HEK293T (cell line): ENCODE measurements around the gene MAG.

ENCODE experiments used
- CTCF ChIA-PET: fragments of 350-600 bp; formaldehyde crosslinking; extraction: SDS; loops from one replicate; lab custom pipeline; 2021; ENCODE audit warnings: antibody characterized with exemption, inconsistent platforms; lab: Yijun Ruan, JAX
- POLR2A ChIA-PET: fragments of 350-600 bp; formaldehyde crosslinking; extraction: SDS; loops from one replicate; lab custom pipeline; 2020; ENCODE audit warnings: antibody characterized with exemption, inconsistent platforms; lab: Yijun Ruan, JAX
- DNase-seq: peaks from one replicate; pipeline ENCODE4 v3.0.0; 2012; ENCODE audit warnings: mixed read lengths; ENCODE audit errors: extremely low spot score
- ARNT ChIP-seq: fragments of 450-650 bp; IDR thresholded peaks from 2 replicates; pipeline ENCODE4 v1.6.1; 2017; ENCODE audit warnings: mild to moderate bottlenecking
- BHLHE40 ChIP-seq: fragments of 450-650 bp; IDR thresholded peaks from 2 replicates; pipeline ENCODE4 v1.6.1; 2016; ENCODE audit warnings: mild to moderate bottlenecking, moderate library complexity, borderline replicate concordance
- CTBP1 ChIP-seq: fragments of 450-650 bp; IDR thresholded peaks from 2 replicates; pipeline ENCODE4 v1.6.1; 2016; ENCODE audit warnings: borderline replicate concordance
- ELF4 ChIP-seq: fragments of 450-650 bp; IDR thresholded peaks from 2 replicates; pipeline ENCODE4 v1.6.1; 2017; ENCODE audit warnings: antibody characterized with exemption
- FOXA1 ChIP-seq: fragments of 450-650 bp; IDR thresholded peaks from 2 replicates; pipeline ENCODE4 v1.6.1; 2016; ENCODE audit warnings: mild to moderate bottlenecking
- FOXK2 ChIP-seq: fragments of 450-650 bp; IDR thresholded peaks from 2 replicates; pipeline ENCODE4 v1.6.1; 2016; ENCODE audit warnings: mild to moderate bottlenecking
- FOXM1 ChIP-seq: fragments of 450-650 bp; IDR thresholded peaks from 2 replicates; pipeline ENCODE4 v1.6.1; 2017; ENCODE audit warnings: mild to moderate bottlenecking, borderline replicate concordance
- HDGF ChIP-seq: fragments of 450-650 bp; IDR thresholded peaks from 2 replicates; pipeline ENCODE4 v1.6.1; 2017; ENCODE audit warnings: antibody characterized with exemption, borderline replicate concordance
- L3MBTL2 ChIP-seq: fragments of 450-650 bp; conservative IDR thresholded peaks from 2 replicates; pipeline ENCODE4 v1.6.1; 2016; ENCODE audit warnings: mild to moderate bottlenecking
- LEF1 ChIP-seq: fragments of 450-650 bp; IDR thresholded peaks from 2 replicates; pipeline ENCODE4 v1.6.1; 2017; ENCODE audit warnings: mild to moderate bottlenecking, borderline replicate concordance
- NFRKB ChIP-seq: fragments of 450-650 bp; IDR thresholded peaks from 2 replicates; pipeline ENCODE4 v1.6.1; 2016; ENCODE audit warnings: mild to moderate bottlenecking, moderate library complexity
- SP1 ChIP-seq: fragments of 450-650 bp; IDR thresholded peaks from 2 replicates; pipeline ENCODE4 v1.6.1; 2017
- SUZ12 ChIP-seq: fragments of 450-650 bp; IDR thresholded peaks from 2 replicates; pipeline ENCODE4 v1.6.1; 2016; ENCODE audit warnings: mild to moderate bottlenecking
- TARDBP ChIP-seq: fragments of 450-650 bp; IDR thresholded peaks from 2 replicates; pipeline ENCODE4 v1.6.1; 2016
- ZNF384 ChIP-seq: fragments of 450-650 bp; IDR thresholded peaks from 2 replicates; pipeline ENCODE4 v1.6.1; 2016
- TF ChIP-seq, protein P1 (sequence below): fragments of 450-650 bp; IDR thresholded peaks from 2 replicates; pipeline ENCODE4 v1.6.1; 2016

Gene MAG

DNA sequence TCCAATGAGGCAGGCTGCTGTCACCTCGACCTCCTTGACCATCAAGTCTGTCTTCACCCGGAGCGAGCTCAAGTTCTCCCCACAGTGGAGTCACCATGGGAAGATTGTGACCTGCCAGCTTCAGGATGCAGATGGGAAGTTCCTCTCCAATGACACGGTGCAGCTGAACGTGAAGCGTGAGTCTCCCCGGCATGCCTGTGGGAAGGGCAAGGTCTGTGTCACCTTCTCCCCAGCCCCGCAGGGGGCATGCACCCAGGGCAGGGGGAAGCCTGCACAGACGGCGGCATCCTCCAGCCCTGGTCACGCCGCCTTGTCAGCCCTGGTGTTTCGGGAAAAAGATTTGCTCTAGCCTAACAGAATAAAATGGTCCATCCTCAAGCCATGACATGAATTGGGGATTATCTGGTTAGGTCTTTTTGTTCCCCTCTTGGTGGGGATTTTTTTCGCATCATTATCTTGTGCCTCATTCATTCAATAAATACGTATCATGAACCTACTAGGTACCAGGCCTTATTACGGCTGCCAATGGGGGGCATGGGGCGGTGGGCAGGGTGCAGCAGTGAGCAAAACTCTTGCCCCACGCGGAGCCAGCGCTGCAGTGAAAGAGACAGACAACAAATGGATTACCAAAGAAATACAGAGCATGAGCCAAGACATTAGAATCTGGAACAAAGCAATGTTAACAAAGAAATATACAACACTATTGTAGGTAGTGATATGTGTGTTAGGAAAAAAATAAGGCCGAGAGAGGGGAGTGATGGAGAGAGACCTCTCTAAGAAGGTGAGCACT, 44.4 kb downstream of the MAG start:
- ChIA-PET POLR2A (no interaction called here), CTCF (no interaction called here)
- TF ChIP-seq CTBP1 (no peak), SP1 (no peak), ARNT (no peak), TARDBP (no peak), L3MBTL2 (no peak), NFRKB (no peak), FOXK2 (no peak), FOXA1 (no peak), HDGF (no peak), SUZ12 (no peak)
- TF ChIP-seq, protein P1, sequence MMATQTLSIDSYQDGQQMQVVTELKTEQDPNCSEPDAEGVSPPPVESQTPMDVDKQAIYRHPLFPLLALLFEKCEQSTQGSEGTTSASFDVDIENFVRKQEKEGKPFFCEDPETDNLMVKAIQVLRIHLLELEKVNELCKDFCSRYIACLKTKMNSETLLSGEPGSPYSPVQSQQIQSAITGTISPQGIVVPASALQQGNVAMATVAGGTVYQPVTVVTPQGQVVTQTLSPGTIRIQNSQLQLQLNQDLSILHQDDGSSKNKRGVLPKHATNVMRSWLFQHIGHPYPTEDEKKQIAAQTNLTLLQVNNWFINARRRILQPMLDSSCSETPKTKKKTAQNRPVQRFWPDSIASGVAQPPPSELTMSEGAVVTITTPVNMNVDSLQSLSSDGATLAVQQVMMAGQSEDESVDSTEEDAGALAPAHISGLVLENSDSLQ: no peak
- no peak for DNase-seq

DNA sequence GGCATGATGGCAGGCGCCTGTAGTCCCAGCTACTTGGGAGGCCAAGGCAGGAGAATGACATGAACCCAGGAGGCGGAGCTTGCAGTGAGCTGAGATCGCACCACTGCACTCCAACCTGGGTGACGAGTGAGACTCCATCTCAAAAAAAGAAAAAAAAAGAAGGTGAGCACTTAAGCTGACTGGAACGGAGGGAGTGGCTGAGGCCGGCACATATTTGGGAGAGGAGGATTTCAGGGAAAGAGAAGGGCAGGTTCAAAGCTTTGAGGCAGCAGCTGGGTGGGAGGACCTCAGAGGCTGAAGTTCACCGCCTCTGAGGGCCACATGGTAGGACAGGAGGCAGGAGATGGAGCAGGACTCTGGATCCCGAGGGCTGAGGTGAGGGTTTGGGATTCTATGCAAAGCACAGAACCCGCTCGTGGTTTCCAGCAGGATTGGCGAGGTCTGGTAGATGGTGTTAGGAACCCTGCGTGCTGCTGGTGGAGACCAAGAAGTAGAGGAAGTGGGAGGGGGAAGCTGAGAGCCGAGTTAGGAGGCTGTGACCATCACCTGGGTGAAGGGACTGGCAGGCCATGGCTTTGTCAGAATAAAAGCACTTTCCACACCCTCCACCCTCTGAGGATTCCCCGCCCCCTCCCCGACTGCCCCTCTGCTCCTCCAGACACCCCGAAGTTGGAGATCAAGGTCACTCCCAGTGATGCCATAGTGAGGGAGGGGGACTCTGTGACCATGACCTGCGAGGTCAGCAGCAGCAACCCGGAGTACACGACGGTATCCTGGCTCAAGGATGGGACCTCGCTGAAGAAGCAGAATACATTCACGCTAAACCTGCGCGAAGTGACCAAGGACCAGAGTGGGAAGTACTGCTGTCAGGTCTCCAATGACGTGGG, 45.4 kb downstream of the MAG start:
- POLR2A ChIA-PET: no interaction called here

DNA sequence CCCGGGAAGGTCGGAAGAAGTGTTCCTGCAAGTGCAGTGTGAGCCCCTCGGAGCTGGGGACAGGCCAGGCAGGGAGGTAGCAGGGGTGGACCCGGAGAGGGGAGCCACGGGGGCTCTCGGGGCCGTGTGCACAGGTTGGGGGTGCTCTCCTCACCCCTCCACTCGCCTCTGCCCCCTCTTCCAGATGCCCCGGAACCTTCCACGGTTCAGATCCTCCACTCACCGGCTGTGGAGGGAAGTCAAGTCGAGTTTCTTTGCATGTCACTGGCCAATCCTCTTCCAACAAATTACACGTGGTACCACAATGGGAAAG, 46.0 kb downstream of the MAG start:
- ChIA-PET CTCF (no interaction called here), POLR2A (no interaction called here)
- no peak for TF ChIP-seq SUZ12
- no peak for TF ChIP-seq SP1
- DNase-seq: no peak

More for the DNA sequence above, 45.4 kb downstream of the MAG start:
- DNase-seq: no peak
- CTCF ChIA-PET: interaction anchor here (0.7 kb wide), 1 partner anchor 16 kb away, joined by 7 read pairs; no protein-coding TSS in a partner anchor
- TF ChIP-seq ZNF384 (no peak), FOXM1 (no peak), FOXA1 (no peak), HDGF (no peak), ELF4 (no peak), NFRKB (no peak), FOXK2 (no peak), TARDBP (no peak), CTBP1 (no peak), SUZ12 (no peak), LEF1 (no peak), L3MBTL2 (no peak), ARNT (no peak), SP1 (no peak), BHLHE40 (no peak)
- TF ChIP-seq, protein P1: no peak

DNA sequence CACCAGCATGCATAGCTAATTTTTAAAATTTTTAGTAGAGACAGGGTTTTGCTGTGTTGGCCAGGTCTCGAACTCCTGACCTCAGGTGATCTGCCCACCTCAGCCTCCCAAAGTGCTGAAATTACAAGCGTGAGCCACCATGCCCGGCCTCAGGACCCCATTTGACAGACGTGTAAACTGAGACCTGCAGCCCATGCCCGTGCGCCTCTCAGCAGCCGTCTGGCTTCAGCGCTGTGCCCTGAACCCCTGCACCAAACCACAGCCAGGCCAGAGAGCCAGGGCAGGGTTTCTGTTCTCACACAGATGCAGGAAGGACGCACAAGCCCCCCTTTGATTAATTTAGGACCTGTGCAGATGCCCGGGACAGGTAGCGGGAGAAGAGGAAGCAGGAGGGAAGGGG, 48.5 kb downstream of the MAG start:
- no peak for TF ChIP-seq ZNF384
- TF ChIP-seq ELF4: no peak
- TF ChIP-seq SUZ12: no peak
- no peak for TF ChIP-seq FOXA1
- TF ChIP-seq, protein P1: no peak
- no peak for TF ChIP-seq FOXM1
- TF ChIP-seq FOXK2: no peak
- TF ChIP-seq NFRKB: no peak
- no peak for TF ChIP-seq ARNT
- no peak for TF ChIP-seq HDGF
- TF ChIP-seq CTBP1: no peak
- TF ChIP-seq SP1: no peak
- no peak for TF ChIP-seq LEF1
- TF ChIP-seq BHLHE40: no peak
- no peak for TF ChIP-seq L3MBTL2
- TF ChIP-seq TARDBP: no peak
- DNase-seq: no peak
- CTCF ChIA-PET: no interaction called here
- POLR2A ChIA-PET: no interaction called here

DNA sequence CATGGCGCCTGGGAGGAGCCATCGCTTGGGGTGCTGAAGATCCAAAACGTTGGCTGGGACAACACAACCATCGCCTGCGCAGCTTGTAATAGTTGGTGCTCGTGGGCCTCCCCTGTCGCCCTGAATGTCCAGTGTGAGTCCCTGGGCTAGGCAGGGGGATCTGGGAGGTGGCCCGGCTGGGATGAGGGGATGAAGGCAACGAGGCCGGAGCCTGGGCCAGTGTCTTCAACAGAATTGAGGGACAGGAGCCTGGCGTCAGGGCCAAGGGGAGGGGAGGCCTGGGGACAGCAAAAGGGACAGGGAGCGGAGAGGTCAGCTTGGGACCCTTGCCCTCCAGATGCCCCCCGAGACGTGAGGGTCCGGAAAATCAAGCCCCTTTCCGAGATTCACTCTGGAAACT, 49.0 kb downstream of the MAG start:
- CTCF ChIA-PET: no interaction called here
- TF ChIP-seq SUZ12: no peak
- TF ChIP-seq ARNT: no peak
- no peak for TF ChIP-seq SP1
- TF ChIP-seq HDGF: no peak
- TF ChIP-seq ELF4: no peak
- TF ChIP-seq L3MBTL2: no peak
- TF ChIP-seq LEF1: no peak
- no peak for TF ChIP-seq FOXA1
- no peak for TF ChIP-seq CTBP1
- TF ChIP-seq, protein P1: no peak
- no peak for TF ChIP-seq ZNF384
- TF ChIP-seq FOXK2: no peak
- no peak for TF ChIP-seq BHLHE40
- no peak for TF ChIP-seq NFRKB
- TF ChIP-seq FOXM1: no peak
- TF ChIP-seq TARDBP: no peak
- POLR2A ChIA-PET: no interaction called here
- no peak for DNase-seq
